KMS-11 (cell line): ENCODE data around the gene GBE1.

ENCODE experiments used
- H2AFZ ChIP-seq: fragments of 200-600 bp; sonication (generic); 2 replicates; pipeline ENCODE4 v1.6.1; 2016; ENCODE audit warnings: antibody characterized with exemption, mixed run types, low read depth
- H3K27ac ChIP-seq: fragments of 200-600 bp; sonication (generic); 2 replicates; pipeline ENCODE4 v1.6.1; 2016; ENCODE audit warnings: mild to moderate bottlenecking, mixed run types
- H3K27me3 ChIP-seq: fragments of 200-600 bp; sonication (generic); 2 replicates; pipeline ENCODE4 v1.6.1; 2017; ENCODE audit warnings: mild to moderate bottlenecking, low read depth, mixed run types, moderate library complexity; ENCODE audit not compliant: insufficient read depth
- H3K36me3 ChIP-seq: fragments of 200-600 bp; sonication (generic); 2 replicates; pipeline ENCODE4 v1.6.1; 2017; ENCODE audit warnings: mild to moderate bottlenecking, mixed run types; ENCODE audit not compliant: insufficient read depth
- H3K4me1 ChIP-seq: fragments of 200-600 bp; sonication (generic); 2 replicates; pipeline ENCODE4 v1.6.1; 2016; ENCODE audit warnings: mild to moderate bottlenecking, low read depth, mixed run types; ENCODE audit not compliant: poor library complexity, severe bottlenecking
- H3K4me2 ChIP-seq: fragments of 200-600 bp; sonication (generic); 2 replicates; pipeline ENCODE4 v1.7.0; 2016; ENCODE audit warnings: mild to moderate bottlenecking, mixed run types
- H3K4me3 ChIP-seq: fragments of 200-600 bp; sonication (generic); IDR thresholded peaks from 2 replicates; pipeline ENCODE4 v1.6.1; 2017; ENCODE audit warnings: low read depth, low read length, mixed read lengths; ENCODE audit not compliant: insufficient read depth
- H3K79me2 ChIP-seq: fragments of 200-600 bp; sonication (generic); 2 replicates; pipeline ENCODE4 v1.6.1; 2016; ENCODE audit warnings: low read depth, mixed run types; ENCODE audit not compliant: insufficient read depth
- H3K9ac ChIP-seq: fragments of 200-600 bp; sonication (generic); 2 replicates; pipeline ENCODE4 v1.6.1; 2016; ENCODE audit warnings: mild to moderate bottlenecking, mixed run types
- H4K20me1 ChIP-seq: fragments of 200-600 bp; sonication (generic); 2 replicates; pipeline ENCODE4 v1.6.1; 2016; ENCODE audit warnings: mild to moderate bottlenecking, mixed run types; ENCODE audit not compliant: insufficient read depth
- TF ChIP-seq, protein P1 (sequence below): fragments of 200-600 bp; sonication (generic); conservative IDR thresholded peaks from 2 replicates; pipeline ENCODE4 v1.6.1; 2017; ENCODE audit warnings: low read depth, mild to moderate bottlenecking, antibody characterized with exemption, low read length, moderate library complexity, mixed read lengths

GBE1 gene

GRCh38 chr3:81451140-81451539 is 310.3 kb downstream of the GBE1 start:
- Histone ChIP-seq H3K79me2 (no peaks in the 10 kb centered on the region), H3K36me3 (no peaks in the 10 kb centered on the region), H3K27ac (no peak overlapping the region), H3K27me3 (no peaks in the 10 kb centered on the region), H2AFZ (no peak overlapping the region), H3K4me2 (no peak overlapping the region), H3K9ac (no peak overlapping the region), H3K4me3 (no peak overlapping the region), H4K20me1 (no peaks in the 10 kb centered on the region), H3K4me1 (no peaks in the 10 kb centered on the region)
- TF ChIP-seq, protein P1, sequence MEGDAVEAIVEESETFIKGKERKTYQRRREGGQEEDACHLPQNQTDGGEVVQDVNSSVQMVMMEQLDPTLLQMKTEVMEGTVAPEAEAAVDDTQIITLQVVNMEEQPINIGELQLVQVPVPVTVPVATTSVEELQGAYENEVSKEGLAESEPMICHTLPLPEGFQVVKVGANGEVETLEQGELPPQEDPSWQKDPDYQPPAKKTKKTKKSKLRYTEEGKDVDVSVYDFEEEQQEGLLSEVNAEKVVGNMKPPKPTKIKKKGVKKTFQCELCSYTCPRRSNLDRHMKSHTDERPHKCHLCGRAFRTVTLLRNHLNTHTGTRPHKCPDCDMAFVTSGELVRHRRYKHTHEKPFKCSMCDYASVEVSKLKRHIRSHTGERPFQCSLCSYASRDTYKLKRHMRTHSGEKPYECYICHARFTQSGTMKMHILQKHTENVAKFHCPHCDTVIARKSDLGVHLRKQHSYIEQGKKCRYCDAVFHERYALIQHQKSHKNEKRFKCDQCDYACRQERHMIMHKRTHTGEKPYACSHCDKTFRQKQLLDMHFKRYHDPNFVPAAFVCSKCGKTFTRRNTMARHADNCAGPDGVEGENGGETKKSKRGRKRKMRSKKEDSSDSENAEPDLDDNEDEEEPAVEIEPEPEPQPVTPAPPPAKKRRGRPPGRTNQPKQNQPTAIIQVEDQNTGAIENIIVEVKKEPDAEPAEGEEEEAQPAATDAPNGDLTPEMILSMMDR: no peak

GRCh38 chr3:81446806-81447205 is 314.6 kb downstream of the GBE1 start:
- Histone ChIP-seq H3K4me3 (no peak overlapping the region), H2AFZ (no peak overlapping the region), H3K4me1 (no peaks in the 10 kb centered on the region), H3K4me2 (no peak overlapping the region), H3K79me2 (no peaks in the 10 kb centered on the region), H3K36me3 (no peaks in the 10 kb centered on the region), H4K20me1 (no peaks in the 10 kb centered on the region), H3K9ac (no peak overlapping the region), H3K27ac (no peak overlapping the region), H3K27me3 (no peaks in the 10 kb centered on the region)
- TF ChIP-seq, protein P1: no peak

- TF ChIP-seq, protein P1: no peak
- H3K27me3 ChIP-seq: no peaks in the 10 kb centered on the region
- H3K9ac ChIP-seq: no peak overlapping the region
- H2AFZ ChIP-seq: no peak overlapping the region
- H3K4me3 ChIP-seq: no peak overlapping the region
- H4K20me1 ChIP-seq: no peaks in the 10 kb centered on the region
- no peaks in the 10 kb centered on the region for H3K36me3 ChIP-seq
- H3K4me1 ChIP-seq: no peaks in the 10 kb centered on the region
- no peaks in the 10 kb centered on the region for H3K79me2 ChIP-seq
- no peak overlapping the region for H3K4me2 ChIP-seq
- H3K27ac ChIP-seq: no peak overlapping the region
These were observed 315.7 kb downstream of the GBE1 start for GRCh38 chr3:81445712-81446111.

- no peak overlapping the region for H3K4me2 ChIP-seq
- no peak overlapping the region for H3K9ac ChIP-seq
- H3K79me2 ChIP-seq: no peaks in the 10 kb centered on the region
- no peaks in the 10 kb centered on the region for H3K4me1 ChIP-seq
- H3K36me3 ChIP-seq: no peaks in the 10 kb centered on the region
- TF ChIP-seq, protein P1: no peak
- H3K27me3 ChIP-seq: no peaks in the 10 kb centered on the region
- no peak overlapping the region for H3K27ac ChIP-seq
- H3K4me3 ChIP-seq: no peak overlapping the region
- no peaks in the 10 kb centered on the region for H4K20me1 ChIP-seq
- no peak overlapping the region for H2AFZ ChIP-seq
These were observed 316.5 kb downstream of the GBE1 start for GRCh38 chr3:81444817-81445460.
